GM12878 (cell line): ENCODE data around the gene NR6A1. TPM values are rescaled to one million over a fixed set of nuclear protein-coding genes. Genes with fewer than 3 reads are reported as not detected.

ENCODE experiments used
- BACH1 ChIP-seq: fragments of 450-650 bp; IDR thresholded peaks from 2 replicates; pipeline ENCODE4 v1.6.1; 2017; ENCODE audit warnings: mild to moderate bottlenecking, borderline replicate concordance
- CBX5 ChIP-seq: sonication (generic); IDR thresholded peaks from 2 replicates; pipeline ENCODE4 v1.6.1; 2016; ENCODE audit warnings: low read depth, moderate library complexity, mild to moderate bottlenecking, inconsistent platforms
- CHD2 ChIP-seq: IDR thresholded peaks from 2 replicates; pipeline ENCODE4 v1.6.1; 2011; ENCODE audit warnings: low read depth, low read length, improper control_type of control experiment, borderline replicate concordance
- CHD4 ChIP-seq: fragments of 200-600 bp; sonication (generic); IDR thresholded peaks from 2 replicates; pipeline ENCODE4 v1.6.1; 2016; ENCODE audit warnings: mild to moderate bottlenecking
- E4F1 ChIP-seq: fragments of 450-650 bp; IDR thresholded peaks from 2 replicates; pipeline ENCODE4 v1.6.1; 2018; ENCODE audit warnings: borderline replicate concordance, mild to moderate bottlenecking; ENCODE audit not compliant: partially characterized antibody
- FOXK2 ChIP-seq: fragments of 450-650 bp; IDR thresholded peaks from 2 replicates; pipeline ENCODE4 v1.6.1; 2017; ENCODE audit warnings: mild to moderate bottlenecking, moderate library complexity
- HDAC6 ChIP-seq: fragments of 200-600 bp; sonication (generic); IDR thresholded peaks from one replicate; pipeline ENCODE4 v1.8.0; 2017; ENCODE audit warnings: antibody characterized with exemption; ENCODE audit not compliant: unreplicated experiment
- IKZF2 ChIP-seq, 2 experiments: fragments of 450-650 bp; IDR thresholded peaks; 2 replicates each; pipeline ENCODE4 v1.6.1; 2017; ENCODE audit warnings: mild to moderate bottlenecking in 2 of 2, moderate library complexity in 2 of 2
- KDM1A ChIP-seq: fragments of 200-600 bp; sonication (generic); IDR thresholded peaks from 2 replicates; pipeline ENCODE4 v1.6.1; 2016; ENCODE audit warnings: borderline replicate concordance
- MTA2 ChIP-seq: fragments of 450-650 bp; IDR thresholded peaks from 2 replicates; pipeline ENCODE4 v1.6.1; 2016; ENCODE audit warnings: low read depth, mild to moderate bottlenecking, moderate library complexity
- MXI1 ChIP-seq: fragments of 150-350 bp; IDR thresholded peaks from 2 replicates; pipeline ENCODE4 v1.6.1; 2011; ENCODE audit warnings: low read depth, mild to moderate bottlenecking, inconsistent platforms, low read length, improper control_type of control experiment
- NFIC ChIP-seq: IDR thresholded peaks from 2 replicates; pipeline ENCODE4 v1.6.1; 2012; ENCODE audit warnings: low read depth, mild to moderate bottlenecking, inconsistent platforms, low read length, moderate library complexity
- NFYB ChIP-seq: IDR thresholded peaks from 2 replicates; pipeline ENCODE4 v1.6.1; 2011; ENCODE audit warnings: low read depth, mild to moderate bottlenecking, low read length, improper control_type of control experiment, moderate library complexity; ENCODE audit not compliant: insufficient read depth
- NKRF ChIP-seq: fragments of 450-650 bp; conservative IDR thresholded peaks from 2 replicates; pipeline ENCODE4 v1.6.1; 2017; ENCODE audit warnings: mild to moderate bottlenecking, moderate library complexity
- NR2C1 ChIP-seq: fragments of 450-650 bp; IDR thresholded peaks from 2 replicates; pipeline ENCODE4 v1.6.1; 2017; ENCODE audit warnings: antibody characterized with exemption, mild to moderate bottlenecking, moderate library complexity
- PAX5 ChIP-seq: IDR thresholded peaks from 2 replicates; pipeline ENCODE4 v1.6.1; 2011; ENCODE audit warnings: low read depth, low read length, borderline replicate concordance
- PAX8 ChIP-seq: fragments of 450-650 bp; IDR thresholded peaks from 2 replicates; pipeline ENCODE4 v1.6.1; 2017; ENCODE audit warnings: mild to moderate bottlenecking, moderate library complexity
- PKNOX1 ChIP-seq: fragments of 450-650 bp; IDR thresholded peaks from 2 replicates; pipeline ENCODE4 v1.6.1; 2016; ENCODE audit warnings: mild to moderate bottlenecking
- RCOR1 ChIP-seq: conservative IDR thresholded peaks from 2 replicates; pipeline ENCODE4 v1.6.1; 2012; ENCODE audit warnings: low read depth, low read length, improper control_type of control experiment
- RUNX3 ChIP-seq: IDR thresholded peaks from 2 replicates; pipeline ENCODE4 v1.6.1; 2012; ENCODE audit warnings: low read length, inconsistent platforms
- SIN3A ChIP-seq: IDR thresholded peaks from 2 replicates; pipeline ENCODE4 v1.6.1; 2012; ENCODE audit warnings: low read depth, low read length, improper control_type of control experiment
- SMAD1 ChIP-seq: fragments of 450-650 bp; IDR thresholded peaks from 2 replicates; pipeline ENCODE4 v1.6.1; 2018; ENCODE audit warnings: mild to moderate bottlenecking, low read depth; ENCODE audit not compliant: partially characterized antibody
- SRF ChIP-seq, 2 experiments: IDR thresholded peaks; 2 replicates each; pipeline ENCODE4 v1.6.1; 2011; ENCODE audit warnings: low read depth in 2 of 2, low read length in 2 of 2, mild to moderate bottlenecking in 1 of 2, moderate library complexity in 1 of 2
- STAT3 ChIP-seq: IDR thresholded peaks from 2 replicates; pipeline ENCODE4 v1.6.1; 2011; ENCODE audit warnings: low read depth, low read length, improper control_type of control experiment
- ZNF217 ChIP-seq: fragments of 450-650 bp; IDR thresholded peaks from 2 replicates; pipeline ENCODE4 v1.6.1; 2017; ENCODE audit warnings: antibody characterized with exemption, mild to moderate bottlenecking
- ZNF622 ChIP-seq: fragments of 450-650 bp; IDR thresholded peaks from 2 replicates; pipeline ENCODE4 v1.6.1; 2017; ENCODE audit warnings: mild to moderate bottlenecking, inconsistent platforms
- ZZZ3 ChIP-seq: IDR thresholded peaks from 2 replicates; pipeline ENCODE4 v1.6.1; 2011; ENCODE audit warnings: low read depth; ENCODE audit not compliant: control insufficient read depth, insufficient read length
- polyA plus RNA-seq, 11 experiments: library from polyadenylated mRNA; depleted of rRNA in 4 of 11; unstranded in 6 of 11; stranded (reverse) in 5 of 11; fragments of >200 nt; fragmentation: Nextera tagmentation in 4 of 11; fragmentation: Illumina TruSeq in 1 of 11; extraction: Ambion mirVana in 4 of 11; extraction: Trizol in 1 of 11; gene quantifications; 1 replicate in 1 of 11; 2 replicates in 10 of 11; pipeline versions ENCODE4 v1.2.1 to v1.2.3, GENCODE V29; 2011 to 2016; ENCODE audit warnings: inconsistent platforms in 2 of 11, missing spikeins in 2 of 11, low read depth in 1 of 11
- total RNA-seq, 4 experiments: library from RNA; depleted of rRNA in 3 of 4; stranded (reverse); fragments of >200 nt in 3 of 4; fragmentation: Illumina TruSeq in 1 of 4; extraction: Trizol in 1 of 4; gene quantifications; 2 replicates each; pipeline versions ENCODE4 v1.2.1 to v1.2.3, GENCODE V29; 2013 to 2021

NR6A1 gene
- total and polyA plus RNA-seq, 10 of the 15 experiments (the other 5 are each of a cell fraction or from before 2014, with no cell fraction given), result 1.2 to 9.2 (median 4.6) TPM

GRCh38 chr9:124771021-124771866 lies at the start of gene NR6A1 (continued):
- peak; percentile 69 for TF ChIP-seq CHD2
- peak; percentile 70; the same call in 1 of the 2 replicates for TF ChIP-seq BACH1
- TF ChIP-seq IKZF2 (IDR thresholded peaks at IDR 0.05), result no peak
- no peak for TF ChIP-seq CHD4
- no peak for TF ChIP-seq PAX8
- TF ChIP-seq MTA2, result 0 out of 2 replicates have a peak, but pooled peaks have one; percentile 26
- peak; percentile 85 for TF ChIP-seq MXI1
- TF ChIP-seq SIN3A, result peak; percentile 72
- TF ChIP-seq FOXK2, result peak; percentile 100
- TF ChIP-seq STAT3, result 0 out of 2 replicates have a peak, but pooled peaks have one; percentile 60
- TF ChIP-seq ZZZ3, result no peak
- no peak for TF ChIP-seq CBX5
- TF ChIP-seq RCOR1, result no peak
- TF ChIP-seq NFIC, result peak; percentile 50; the same call in 1 of the 2 replicates
- no peak for TF ChIP-seq SMAD1
- 0 out of 2 replicates have a peak, but pooled peaks have one; percentile 6 for TF ChIP-seq PKNOX1
- TF ChIP-seq E4F1, result peak; percentile 96
- TF ChIP-seq RUNX3, result peak; percentile 81
- no peak for TF ChIP-seq PAX5
- TF ChIP-seq NKRF, result peak; percentile 97
- TF ChIP-seq HDAC6, result peak; percentile 13
- TF ChIP-seq ZNF622, result no peak
- TF ChIP-seq KDM1A, result no peak
- 0 out of 2 replicates have a peak, but pooled peaks have one; percentile 59 for TF ChIP-seq ZNF217
- 0 out of 2 replicates have a peak, but pooled peaks have one; percentile 30 for TF ChIP-seq NFYB
- peak; percentile 57 for TF ChIP-seq NR2C1
- TF ChIP-seq SRF (IDR thresholded peaks at IDR 0.05; ENCODE audit: low read depth in 2 of 2, low read length in 2 of 2), result 0 out of 4 replicates have a peak, but pooled peaks of 1 of the 2 experiments have one; percentile 33
